ENCODE data around the gene NCDN.
A peak's percentile ranks its signal among the peaks of the same experiment; 100 is the strongest.

NCDN gene

GRCh38 chr1:35557611-35558373, at the start of gene NCDN:
Gene NCDN, plus strand, starts transcription at chr1:35557799. Its CDS starts 392 bp downstream, at chr1:35558191.
- TF ChIP-seq POLR2A (IDR thresholded peaks at IDR 0.05; ENCODE audit: low read length), result peak; percentile 60
- no peak for TF ChIP-seq GATA1 (IDR thresholded peaks at IDR 0.05; ENCODE audit: low read depth, low read length)
- DNase-seq, result peak; percentile 97 to 98

DNA sequence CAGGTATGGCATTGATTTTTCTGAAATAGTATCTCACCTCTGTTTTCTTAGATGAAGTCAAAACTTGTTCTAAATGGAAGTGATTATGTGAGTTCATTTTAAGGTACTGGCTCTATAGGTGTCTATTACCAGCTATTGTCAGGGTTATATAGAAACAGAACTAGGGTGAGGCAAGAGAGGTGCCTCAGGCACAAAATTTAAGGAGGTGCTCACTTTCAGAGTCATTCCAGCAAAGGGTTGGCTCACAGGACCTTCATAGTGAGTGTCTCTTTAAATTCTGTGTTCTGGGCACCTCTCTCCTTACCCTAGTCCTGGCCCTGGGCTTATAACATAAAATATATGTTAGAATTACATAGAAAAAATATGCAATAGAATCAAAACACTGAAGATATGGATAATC, 49.7 kb upstream of the NCDN start:
- no peak for DNase-seq
- TF ChIP-seq POLR2A (IDR thresholded peaks at IDR 0.05; ENCODE audit: low read length), result no peak
- TF ChIP-seq GATA1 (IDR thresholded peaks at IDR 0.05; ENCODE audit: low read depth, low read length), result no peak

DNA sequence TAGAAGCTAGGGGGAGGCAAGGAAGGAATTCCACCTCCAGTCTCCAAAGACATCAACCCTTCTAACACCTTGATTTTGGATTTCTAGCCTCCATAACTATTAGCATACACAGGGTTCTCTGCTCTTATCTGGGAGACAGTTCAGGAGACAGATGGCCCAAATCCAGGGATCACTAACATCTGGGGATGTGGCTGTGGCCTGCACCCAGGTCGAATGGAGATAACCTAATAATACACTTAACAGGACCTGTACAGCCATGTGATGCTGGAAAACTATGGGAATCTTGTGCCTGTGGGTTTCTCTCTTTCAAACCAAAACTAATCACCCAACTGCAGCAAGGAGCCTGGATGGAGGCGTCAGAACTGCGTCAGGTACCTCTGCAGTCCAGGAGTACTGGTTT, 48.0 kb upstream of the NCDN start:
- no peak for TF ChIP-seq GATA1 (IDR thresholded peaks at IDR 0.05; ENCODE audit: low read depth, low read length)
- TF ChIP-seq POLR2A (IDR thresholded peaks at IDR 0.05; ENCODE audit: low read length), result no peak
- peak in 1 of 2 experiments; percentile 23 for DNase-seq

DNA sequence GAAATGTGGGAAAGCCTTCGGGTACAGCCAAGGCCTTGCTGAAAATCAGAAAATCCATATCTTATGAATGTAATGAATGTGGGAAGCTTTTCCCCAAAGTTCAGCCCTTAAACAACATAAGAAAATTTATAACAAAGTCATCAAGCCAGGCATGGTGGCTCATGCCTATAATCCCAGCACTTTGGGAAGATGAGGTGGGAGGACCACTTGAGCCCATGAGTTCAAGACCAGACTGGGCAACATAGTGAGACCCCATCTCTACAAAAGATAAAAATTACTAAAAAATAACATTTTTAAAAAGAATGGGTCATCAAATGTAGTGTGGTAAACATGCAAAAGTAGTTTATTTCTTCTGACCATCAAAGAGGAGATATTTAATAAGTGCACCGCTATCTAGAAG, 46.3 kb upstream of the NCDN start:
- TF ChIP-seq GATA1 (IDR thresholded peaks at IDR 0.05; ENCODE audit: low read depth, low read length), result no peak
- TF ChIP-seq POLR2A (IDR thresholded peaks at IDR 0.05; ENCODE audit: low read length), result no peak
- no peak for DNase-seq

DNA sequence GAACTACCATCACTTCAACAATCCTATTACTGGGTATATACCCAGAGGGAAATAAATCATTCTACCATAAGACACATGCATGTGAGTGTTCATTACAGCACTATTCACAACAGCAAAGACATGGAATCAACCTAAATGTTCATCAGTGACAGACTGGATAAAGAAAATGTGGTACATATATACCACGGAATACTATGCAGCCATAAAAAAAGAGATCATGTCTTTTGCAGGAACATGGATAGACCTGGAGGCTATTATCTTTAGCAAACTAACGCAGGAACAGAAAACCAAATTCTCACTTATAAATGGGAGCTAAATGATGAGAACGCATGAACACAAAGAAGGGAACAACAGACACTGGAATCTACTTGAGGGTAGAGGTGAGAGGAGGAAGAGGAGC, 39.4 kb upstream of the NCDN start:
- no peak for DNase-seq
- TF ChIP-seq POLR2A (IDR thresholded peaks at IDR 0.05; ENCODE audit: low read length) (no peak), GATA1 (IDR thresholded peaks at IDR 0.05; ENCODE audit: low read depth, low read length) (no peak)

- TF ChIP-seq GATA1 (IDR thresholded peaks at IDR 0.05; ENCODE audit: low read depth, low read length), result no peak
- no peak for TF ChIP-seq POLR2A (IDR thresholded peaks at IDR 0.05; ENCODE audit: low read length)
- no peak for DNase-seq
Measured at GRCh38 chr1:35519432-35519831, 38.2 kb upstream of the NCDN start.

GRCh38 chr1:35524106-35524505, 33.5 kb upstream of the NCDN start:
- DNase-seq, result no peak
- no peak for TF ChIP-seq POLR2A (IDR thresholded peaks at IDR 0.05; ENCODE audit: low read length)

- TF ChIP-seq GATA1 (IDR thresholded peaks at IDR 0.05; ENCODE audit: low read depth, low read length) (no peak), POLR2A (IDR thresholded peaks at IDR 0.05; ENCODE audit: low read length) (no peak)
- DNase-seq, result peak in 1 of 2 experiments; percentile 6
Measured at GRCh38 chr1:35530168-35530567, 27.4 kb upstream of the NCDN start.

DNA sequence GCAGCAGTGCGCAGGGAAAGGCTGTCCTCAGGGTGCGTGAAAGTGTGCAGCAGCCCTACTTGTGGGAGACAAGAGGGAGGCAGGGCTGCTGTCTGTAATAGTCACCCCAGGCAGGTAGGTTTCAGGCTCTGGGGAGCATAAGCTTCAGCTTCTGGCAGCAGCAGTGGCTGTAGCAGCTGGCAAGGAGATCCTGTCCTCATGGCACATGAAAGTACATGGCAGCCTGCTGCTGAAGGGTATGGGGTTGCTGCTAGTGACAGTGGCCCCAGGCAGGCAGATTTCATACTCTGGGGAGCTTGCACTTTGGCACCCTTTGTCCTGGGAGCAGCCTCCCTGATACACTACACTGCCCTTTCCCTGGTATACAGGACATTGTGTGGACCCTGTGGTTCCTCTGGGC, 26.7 kb upstream of the NCDN start:
- no peak for TF ChIP-seq POLR2A (IDR thresholded peaks at IDR 0.05; ENCODE audit: low read length)
- no peak for TF ChIP-seq GATA1 (IDR thresholded peaks at IDR 0.05; ENCODE audit: low read depth, low read length)
- no peak for DNase-seq

- DNase-seq, result no peak
- TF ChIP-seq GATA1 (IDR thresholded peaks at IDR 0.05; ENCODE audit: low read depth, low read length) (no peak), POLR2A (IDR thresholded peaks at IDR 0.05; ENCODE audit: low read length) (no peak)
Measured at GRCh38 chr1:35531368-35531767, 26.2 kb upstream of the NCDN start.

DNA sequence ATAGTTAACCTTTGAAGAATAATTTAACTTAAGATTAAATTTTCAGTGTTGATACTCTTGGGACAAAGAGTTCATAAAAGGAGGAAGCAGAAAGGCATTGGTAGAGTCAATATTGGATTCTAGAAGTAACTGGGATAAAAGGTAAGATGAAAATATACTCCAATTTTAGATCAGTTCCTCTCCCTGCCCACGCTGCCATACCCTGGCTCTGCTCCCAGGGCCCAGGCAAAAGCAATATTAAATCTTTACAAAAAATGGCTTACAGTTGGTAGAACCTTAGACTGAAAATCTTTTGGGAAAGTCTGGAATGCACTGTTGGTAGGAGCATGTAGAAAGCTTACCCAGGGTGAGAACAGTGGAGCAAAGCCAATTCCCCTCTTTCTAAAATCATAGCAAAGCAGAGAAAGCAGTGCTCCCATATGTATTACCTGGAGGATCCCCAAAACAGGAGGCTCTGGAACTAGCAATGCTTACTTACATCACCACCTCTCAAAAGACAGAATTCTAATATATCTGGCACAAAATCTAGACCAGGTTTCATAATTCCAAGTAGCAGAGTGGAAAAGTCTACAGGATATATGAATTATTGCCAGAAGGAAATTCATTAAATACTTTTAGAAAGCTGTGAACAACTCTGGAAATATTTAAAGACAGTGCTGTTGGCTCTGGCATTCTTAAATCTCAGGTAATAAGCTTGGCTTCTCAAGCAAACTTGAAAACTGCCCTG, 24.9 kb upstream of the NCDN start:
- no peak for DNase-seq

DNA sequence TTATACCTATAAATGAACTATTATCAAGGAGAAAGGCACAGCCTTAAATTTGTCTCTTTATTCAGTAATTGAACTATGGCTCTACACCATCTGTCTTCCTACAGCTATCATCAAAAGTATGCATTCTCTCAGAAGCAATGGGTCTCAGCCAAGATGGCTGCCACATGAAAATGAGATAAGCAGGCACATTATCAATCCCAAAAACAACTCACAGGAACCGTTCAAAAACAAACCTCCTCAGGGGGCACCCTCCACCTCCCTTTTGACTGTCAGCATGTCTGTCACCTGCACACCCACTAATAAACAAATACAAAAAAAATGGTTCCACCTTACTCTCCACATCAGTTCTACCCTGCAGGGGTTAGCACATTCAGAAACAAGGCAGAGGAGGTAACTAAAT, 24.0 kb upstream of the NCDN start:
- TF ChIP-seq GATA1 (IDR thresholded peaks at IDR 0.05; ENCODE audit: low read depth, low read length) (no peak), POLR2A (IDR thresholded peaks at IDR 0.05; ENCODE audit: low read length) (no peak)
- peak; percentile 68 to 90 for DNase-seq

More for the DNA sequence above, 24.9 kb upstream of the NCDN start:
- TF ChIP-seq GATA1 (IDR thresholded peaks at IDR 0.05; ENCODE audit: low read depth, low read length), result no peak
- TF ChIP-seq POLR2A (IDR thresholded peaks at IDR 0.05; ENCODE audit: low read length), result no peak

DNA sequence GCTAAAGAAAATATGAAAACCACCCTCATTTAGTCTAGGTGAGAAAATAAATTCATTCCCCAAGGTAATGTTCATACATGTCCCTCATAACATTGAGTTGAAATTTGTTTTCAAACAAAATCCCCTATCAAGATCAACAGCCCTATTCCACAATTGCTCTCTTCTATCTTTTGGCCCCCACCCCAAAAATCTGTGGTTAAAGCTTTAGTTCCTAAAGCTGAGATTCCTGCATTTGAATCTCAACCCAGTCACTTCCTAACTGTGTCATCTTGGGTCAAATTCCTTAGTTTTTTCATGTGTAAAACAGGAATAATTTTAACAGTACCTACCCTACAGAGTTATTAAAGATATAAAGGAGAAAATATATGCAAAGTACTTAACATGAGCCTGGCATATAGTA, 22.4 kb upstream of the NCDN start:
- no peak for DNase-seq
- TF ChIP-seq POLR2A (IDR thresholded peaks at IDR 0.05; ENCODE audit: low read length) (no peak), GATA1 (IDR thresholded peaks at IDR 0.05; ENCODE audit: low read depth, low read length) (no peak)

DNA sequence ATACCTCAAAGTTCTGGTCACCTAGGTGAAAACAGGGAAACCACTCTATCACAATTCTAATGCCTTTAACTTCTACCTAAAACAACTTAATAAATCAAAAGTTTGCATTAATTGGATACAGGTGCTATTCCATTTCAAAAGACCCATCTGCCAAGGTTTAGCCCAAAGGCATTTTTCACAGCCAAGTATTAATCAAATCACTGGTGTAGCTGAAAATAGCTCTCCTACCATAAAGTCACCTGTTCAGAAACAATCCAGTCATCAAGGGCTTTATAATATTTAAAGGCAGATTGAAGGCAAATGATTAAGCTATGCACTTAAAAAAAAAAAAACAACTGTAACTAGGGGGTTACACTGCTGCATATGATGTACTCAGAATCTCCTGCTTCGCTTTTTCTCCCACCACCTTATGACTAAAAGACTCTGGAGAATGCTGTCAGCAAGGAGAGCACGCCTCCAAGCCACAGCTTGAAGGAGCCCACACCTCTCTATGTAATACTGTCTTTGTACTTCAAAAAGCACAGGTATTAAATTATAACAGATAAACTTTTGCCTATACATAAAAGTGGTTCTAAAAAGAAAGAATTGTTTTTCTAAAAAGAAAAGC, 20.9 kb upstream of the NCDN start:
- DNase-seq, result no peak
- no peak for TF ChIP-seq GATA1 (IDR thresholded peaks at IDR 0.05; ENCODE audit: low read depth, low read length)
- no peak for TF ChIP-seq POLR2A (IDR thresholded peaks at IDR 0.05; ENCODE audit: low read length)

Data from erythroblast (primary cell).